Measurements from ENCODE around the gene ZNF682.
A peak's percentile ranks its signal among the peaks of the same experiment; 100 is the strongest.

The ZNF682 gene

DNA sequence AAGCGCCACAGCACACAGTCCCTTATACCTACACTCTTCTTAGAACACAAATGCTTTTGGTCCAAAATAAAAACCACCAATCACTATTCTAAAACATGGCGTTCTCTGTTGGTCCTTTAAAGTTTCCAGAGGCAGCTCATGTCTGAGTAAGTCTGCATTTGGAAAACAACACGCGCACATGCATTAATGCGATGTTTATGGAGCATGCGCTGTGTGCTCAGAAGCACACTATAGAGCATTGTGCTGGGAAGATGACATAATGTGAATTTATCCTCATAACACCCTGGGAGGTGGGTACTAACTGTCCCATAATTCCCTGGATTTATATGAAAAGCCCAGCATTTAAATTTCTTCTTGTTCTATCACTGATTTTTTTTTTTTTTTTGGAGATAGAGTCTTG, 10.7 kb downstream of the ZNF682 start:
- H3K9ac ChIP-seq (ENCODE audit: low read length) = no peak overlapping the region
- H3K9me3 ChIP-seq (replicated peaks; ENCODE audit: insufficient read depth, low read length) = no peaks in the 10 kb centered on the region
- DNase-seq = no peak
- H3K27me3 ChIP-seq (replicated peaks; ENCODE audit: insufficient read depth, low read length) = no peaks in the 10 kb centered on the region
- TF ChIP-seq EZH2 (optimal IDR thresholded peaks at IDR 0.05; ENCODE audit: low read depth, low read length) = no peak
- TF ChIP-seq EZH2phosphoT487 (IDR thresholded peaks at IDR 0.05; ENCODE audit: low read length) = no peak
- TF ChIP-seq, protein P1, sequence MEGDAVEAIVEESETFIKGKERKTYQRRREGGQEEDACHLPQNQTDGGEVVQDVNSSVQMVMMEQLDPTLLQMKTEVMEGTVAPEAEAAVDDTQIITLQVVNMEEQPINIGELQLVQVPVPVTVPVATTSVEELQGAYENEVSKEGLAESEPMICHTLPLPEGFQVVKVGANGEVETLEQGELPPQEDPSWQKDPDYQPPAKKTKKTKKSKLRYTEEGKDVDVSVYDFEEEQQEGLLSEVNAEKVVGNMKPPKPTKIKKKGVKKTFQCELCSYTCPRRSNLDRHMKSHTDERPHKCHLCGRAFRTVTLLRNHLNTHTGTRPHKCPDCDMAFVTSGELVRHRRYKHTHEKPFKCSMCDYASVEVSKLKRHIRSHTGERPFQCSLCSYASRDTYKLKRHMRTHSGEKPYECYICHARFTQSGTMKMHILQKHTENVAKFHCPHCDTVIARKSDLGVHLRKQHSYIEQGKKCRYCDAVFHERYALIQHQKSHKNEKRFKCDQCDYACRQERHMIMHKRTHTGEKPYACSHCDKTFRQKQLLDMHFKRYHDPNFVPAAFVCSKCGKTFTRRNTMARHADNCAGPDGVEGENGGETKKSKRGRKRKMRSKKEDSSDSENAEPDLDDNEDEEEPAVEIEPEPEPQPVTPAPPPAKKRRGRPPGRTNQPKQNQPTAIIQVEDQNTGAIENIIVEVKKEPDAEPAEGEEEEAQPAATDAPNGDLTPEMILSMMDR (IDR thresholded peaks at IDR 0.05; ENCODE audit: low read length) = no peak
- H3K9me2 ChIP-seq (replicated peaks; ENCODE audit: insufficient read depth, low read length) = no peaks in the 10 kb centered on the region
- H3K4me2 ChIP-seq (ENCODE audit: low read depth, low read length) = no peak overlapping the region
- H3K27ac ChIP-seq (ENCODE audit: low read length) = no peak overlapping the region
- H3K4me1 ChIP-seq (ENCODE audit: low read length) = no peaks in the 10 kb centered on the region
- H3K4me3 ChIP-seq (ENCODE audit: low read length) = no peak overlapping the region
- H3K79me2 ChIP-seq (ENCODE audit: low read length) = no peaks in the 10 kb centered on the region
- H2AFZ ChIP-seq (ENCODE audit: low read length) = no peak overlapping the region
- H3F3A ChIP-seq (ENCODE audit: insufficient read depth, low read length) = no peaks in the 10 kb centered on the region
- no peaks in the 10 kb centered on the region for H4K20me1 ChIP-seq (ENCODE audit: insufficient read depth, low read length)
- no peaks in the 10 kb centered on the region for H3K36me3 ChIP-seq (replicated peaks; ENCODE audit: insufficient read depth, low read length)

DNA sequence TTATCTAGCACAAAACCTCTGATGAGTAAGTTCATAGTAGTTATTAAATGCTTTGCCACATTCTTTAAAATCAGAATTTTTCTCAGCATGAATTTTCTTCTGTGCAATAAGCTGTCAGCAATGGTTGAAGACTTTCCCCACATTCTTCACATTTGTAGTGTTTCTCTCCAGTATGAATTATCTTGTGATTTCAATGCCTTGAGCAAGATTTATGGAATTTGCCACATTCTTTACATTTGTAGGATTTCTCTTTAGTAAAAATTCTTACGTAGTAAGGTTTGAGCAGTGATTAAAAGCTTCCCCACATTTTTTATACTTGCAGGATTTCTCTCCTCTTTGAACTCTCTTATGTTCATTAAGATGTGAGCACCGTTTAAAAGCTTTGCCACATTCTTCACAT, 33.6 kb downstream of the ZNF682 start:
- Histone ChIP-seq H3K9me3 (replicated peaks; ENCODE audit: insufficient read depth, low read length) (no peaks in the 10 kb centered on the region), H3K9me2 (replicated peaks; ENCODE audit: insufficient read depth, low read length) (no peaks in the 10 kb centered on the region), H3K4me1 (ENCODE audit: low read length) (no peaks in the 10 kb centered on the region), H3K27ac (ENCODE audit: low read length) (no peak overlapping the region), H3K27me3 (replicated peaks; ENCODE audit: insufficient read depth, low read length) (no peaks in the 10 kb centered on the region), H3F3A (ENCODE audit: insufficient read depth, low read length) (no peaks in the 10 kb centered on the region), H3K9ac (ENCODE audit: low read length) (no peak overlapping the region), H4K20me1 (ENCODE audit: insufficient read depth, low read length) (no peaks in the 10 kb centered on the region), H3K79me2 (ENCODE audit: low read length) (no peaks in the 10 kb centered on the region), H2AFZ (ENCODE audit: low read length) (no peak overlapping the region), H3K36me3 (replicated peaks; ENCODE audit: insufficient read depth, low read length) (no peaks in the 10 kb centered on the region), H3K4me2 (ENCODE audit: low read depth, low read length) (no peak overlapping the region), H3K4me3 (ENCODE audit: low read length) (no peak overlapping the region)
- no peak for TF ChIP-seq EZH2 (optimal IDR thresholded peaks at IDR 0.05; ENCODE audit: low read depth, low read length)
- TF ChIP-seq, protein P1 (IDR thresholded peaks at IDR 0.05; ENCODE audit: low read length) = no peak
- no peak for TF ChIP-seq EZH2phosphoT487 (IDR thresholded peaks at IDR 0.05; ENCODE audit: low read length)
- DNase-seq = no peak

DNA sequence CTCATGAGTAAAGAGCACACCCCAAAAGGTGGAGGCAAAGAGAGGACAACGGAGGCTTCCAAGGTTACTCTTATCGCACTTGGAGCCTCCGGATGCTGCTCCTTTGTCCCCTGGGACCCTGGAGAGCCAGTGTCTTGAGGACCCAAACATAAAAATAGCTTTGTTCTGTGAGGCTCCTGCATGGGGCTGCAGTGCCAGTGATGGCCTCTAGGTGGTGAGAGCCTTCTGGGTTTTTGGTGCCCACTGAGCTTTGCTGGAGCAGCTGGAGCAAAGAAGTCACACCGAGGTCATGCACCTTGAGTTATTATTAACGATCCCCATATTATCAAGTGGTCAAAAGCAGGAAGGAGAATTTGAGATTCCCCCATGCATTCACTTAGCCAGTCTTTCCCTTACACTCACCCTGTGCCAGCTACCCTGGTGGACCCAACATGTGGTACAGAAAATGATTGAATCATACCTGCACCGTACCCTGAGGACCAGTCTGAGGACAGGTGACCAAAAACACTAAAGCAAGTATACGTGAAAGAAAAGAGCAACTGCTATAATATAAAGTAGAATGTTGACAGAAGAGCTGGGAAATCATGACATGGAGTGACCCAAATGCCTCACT, 41.5 kb downstream of the ZNF682 start:
- Histone ChIP-seq H3K79me2 (ENCODE audit: low read length) (no peaks in the 10 kb centered on the region), H3K4me3 (ENCODE audit: low read length) (no peak overlapping the region), H3K4me2 (ENCODE audit: low read depth, low read length) (no peak overlapping the region), H3K27me3 (replicated peaks; ENCODE audit: insufficient read depth, low read length) (no peaks in the 10 kb centered on the region), H3K9me2 (replicated peaks; ENCODE audit: insufficient read depth, low read length) (no peaks in the 10 kb centered on the region), H3K4me1 (ENCODE audit: low read length) (no peaks in the 10 kb centered on the region), H3K27ac (ENCODE audit: low read length) (no peak overlapping the region), H3F3A (ENCODE audit: insufficient read depth, low read length) (no peaks in the 10 kb centered on the region), H4K20me1 (ENCODE audit: insufficient read depth, low read length) (no peaks in the 10 kb centered on the region), H2AFZ (ENCODE audit: low read length) (no peak overlapping the region), H3K9ac (ENCODE audit: low read length) (no peak overlapping the region), H3K9me3 (replicated peaks; ENCODE audit: insufficient read depth, low read length) (no peaks in the 10 kb centered on the region), H3K36me3 (replicated peaks; ENCODE audit: insufficient read depth, low read length) (no peaks in the 10 kb centered on the region)
- TF ChIP-seq EZH2 (optimal IDR thresholded peaks at IDR 0.05; ENCODE audit: low read depth, low read length) (no peak), EZH2phosphoT487 (IDR thresholded peaks at IDR 0.05; ENCODE audit: low read length) (no peak)
- TF ChIP-seq, protein P1 (IDR thresholded peaks at IDR 0.05; ENCODE audit: low read length) = peak; percentile 52
- no peak for DNase-seq

Data from MM.1S (cell line).